Activated CD4-positive, alpha-beta T cell treated with anti-CD3 and anti-CD28 coated beads for 36 hours (primary cell): Measurements from ENCODE around the gene COL5A1. TPM values are rescaled to one million over a fixed set of nuclear protein-coding genes. Genes with fewer than 3 reads are reported as not detected.

Experiments used
- ATAC-seq: fragments of 200-7000 bp; cut with Tn5 transposase; one replicate; pipeline ENCODE4 v1.10.0; 2021; ENCODE audit warnings: mild to moderate bottlenecking, moderate library complexity
- CTCF ChIA-PET: fragments of 350-600 bp; sonication (Branson Sonifier 250); formaldehyde crosslinking; loops from one replicate; lab custom pipeline; 2021; ENCODE audit warnings: antibody characterized with exemption; lab: Charles Lee
- POLR2A ChIA-PET: fragments of 350-600 bp; sonication (Branson Sonifier 250); formaldehyde crosslinking; loops from one replicate; lab custom pipeline; 2021; ENCODE audit warnings: antibody characterized with exemption, inconsistent platforms; lab: Charles Lee
- DNase-seq: peaks from one replicate; pipeline ENCODE4 v3.0.0-alpha.2; 2020
- H3K27ac Mint-ChIP-seq: one replicate; pipeline ENCODE4 v1.8.0; 2021; ENCODE audit warnings: mixed read lengths
- H3K27me3 Mint-ChIP-seq: one replicate; pipeline ENCODE4 v1.8.0; 2021; ENCODE audit warnings: mixed read lengths
- H3K36me3 Mint-ChIP-seq: one replicate; pipeline ENCODE4 v1.8.0; 2021; ENCODE audit warnings: low read depth, mixed read lengths
- H3K4me1 Mint-ChIP-seq: one replicate; pipeline ENCODE4 v1.8.0; 2021; ENCODE audit warnings: mixed read lengths
- H3K4me3 Mint-ChIP-seq: one replicate; pipeline ENCODE4 v1.8.0; 2021; ENCODE audit warnings: mild to moderate bottlenecking, moderate library complexity, mixed read lengths
- H3K9me3 Mint-ChIP-seq: one replicate; pipeline ENCODE4 v1.8.0; 2021; ENCODE audit warnings: low read depth, mixed read lengths
- intact Hi-C, 2 experiments: fragments of 100-400 bp; cut with DNase I in 1 of 2; cut with micrococcal nuclease in 1 of 2; formaldehyde crosslinking; loops; one replicate each; pipeline versions ENCODE4 v1.14.2 to v1.15.1; 2022 to 2024; cut with DNase I, micrococcal nuclease
- total RNA-seq, 2 experiments: library from RNA; stranded (reverse); gene quantifications; one replicate each; pipeline ENCODE4 v1.2.3, GENCODE V29; 2021

Gene COL5A1
- total RNA-seq, 2 experiments from 2014 or later = 0.07 to 0.16 TPM

GRCh38 chr9:134600371-134600770, 41.2 kb upstream of the COL5A1 start:
- H3K36me3 Mint-ChIP-seq = no peaks in the 10 kb centered on the region
- CTCF ChIA-PET = no interaction called here
- no peaks in the 10 kb centered on the region for H3K4me1 Mint-ChIP-seq
- no peak overlapping the region for H3K4me3 Mint-ChIP-seq
- intact Hi-C loops = no loop called here
- no peak for ATAC-seq
- no peak for DNase-seq
- H3K9me3 Mint-ChIP-seq = no peaks in the 10 kb centered on the region
- H3K27me3 Mint-ChIP-seq = no peaks in the 10 kb centered on the region
- POLR2A ChIA-PET = no interaction called here
- H3K27ac Mint-ChIP-seq = no peak overlapping the region

- intact Hi-C loops = no loop called here
- H3K4me1 Mint-ChIP-seq = no peaks in the 10 kb centered on the region
- ATAC-seq (no peak), DNase-seq (no peak)
- H3K9me3 Mint-ChIP-seq = no peaks in the 10 kb centered on the region
- H3K36me3 Mint-ChIP-seq = no peaks in the 10 kb centered on the region
- POLR2A ChIA-PET = no interaction called here
- no peak overlapping the region for H3K4me3 Mint-ChIP-seq
- CTCF ChIA-PET = no interaction called here
- H3K27ac Mint-ChIP-seq = no peak overlapping the region
- H3K27me3 Mint-ChIP-seq = no peaks in the 10 kb centered on the region
These were observed 40.6 kb upstream of the COL5A1 start for GRCh38 chr9:134600836-134601638.

GRCh38 chr9:134601764-134602163, 39.8 kb upstream of the COL5A1 start:
- no peak overlapping the region for H3K27ac Mint-ChIP-seq
- no peaks in the 10 kb centered on the region for H3K9me3 Mint-ChIP-seq
- H3K4me1 Mint-ChIP-seq = no peaks in the 10 kb centered on the region

GRCh38 chr9:134602547-134603362, 38.8 kb upstream of the COL5A1 start:
- ChIA-PET CTCF (interaction anchor here (0.8 kb wide), 1 partner anchor 154 kb away, joined by 4 read pairs; no protein-coding TSS in a partner anchor), POLR2A (no interaction called here)
- ATAC-seq = no peak
- Mint-ChIP-seq H3K4me1 (no peaks in the 10 kb centered on the region), H3K27me3 (peaks cover 2% of the 10 kb centered on the region), H3K36me3 (no peaks in the 10 kb centered on the region), H3K9me3 (no peaks in the 10 kb centered on the region), H3K4me3 (no peak overlapping the region), H3K27ac (no peak overlapping the region)
- no peak for DNase-seq
- intact Hi-C loops = no loop called here

More at GRCh38 chr9:134601764-134602163, 39.8 kb upstream of the COL5A1 start:
- H3K27me3 Mint-ChIP-seq = no peaks in the 10 kb centered on the region
- ChIA-PET POLR2A (no interaction called here), CTCF (interaction anchor here (0.8 kb wide), 1 partner anchor 153 kb away, joined by 4 read pairs; no protein-coding TSS in a partner anchor)
- no peak overlapping the region for H3K4me3 Mint-ChIP-seq
- H3K36me3 Mint-ChIP-seq = no peaks in the 10 kb centered on the region
- intact Hi-C loops = no loop called here
- no peak for DNase-seq
- ATAC-seq = no peak

GRCh38 chr9:134604834-134605233, 36.8 kb upstream of the COL5A1 start:
- ATAC-seq (no peak), DNase-seq (no peak)
- no peaks in the 10 kb centered on the region for H3K4me1 Mint-ChIP-seq
- H3K4me3 Mint-ChIP-seq = no peak overlapping the region
- H3K27me3 Mint-ChIP-seq = peaks cover 6% of the 10 kb centered on the region
- no peak overlapping the region for H3K27ac Mint-ChIP-seq
- intact Hi-C loops = no loop called here
- POLR2A ChIA-PET = no interaction called here
- H3K36me3 Mint-ChIP-seq = no peaks in the 10 kb centered on the region
- no peaks in the 10 kb centered on the region for H3K9me3 Mint-ChIP-seq
- CTCF ChIA-PET = interaction anchor here (0.6 kb wide), 1 partner anchor 432 kb away, joined by 3 read pairs; no protein-coding TSS in a partner anchor

GRCh38 chr9:134605351-134605965, 36.1 kb upstream of the COL5A1 start:
- peak; percentile 1 for DNase-seq
- no peak for ATAC-seq
- Mint-ChIP-seq H3K36me3 (no peaks in the 10 kb centered on the region), H3K27ac (no peak overlapping the region), H3K9me3 (no peaks in the 10 kb centered on the region), H3K4me3 (no peak overlapping the region), H3K4me1 (no peaks in the 10 kb centered on the region), H3K27me3 (peaks cover 9% of the 10 kb centered on the region)
- POLR2A ChIA-PET = no interaction called here
- CTCF ChIA-PET = interaction anchor here (0.6 kb wide), 1 partner anchor 431 kb away, joined by 3 read pairs; no protein-coding TSS in a partner anchor
- intact Hi-C loops = no loop called here

- Mint-ChIP-seq H3K36me3 (no peaks in the 10 kb centered on the region), H3K4me1 (no peaks in the 10 kb centered on the region), H3K27me3 (peaks cover 13% of the 10 kb centered on the region), H3K4me3 (no peak overlapping the region), H3K9me3 (no peaks in the 10 kb centered on the region), H3K27ac (no peak overlapping the region)
- DNase-seq (no peak), ATAC-seq (no peak)
- intact Hi-C loops = no loop called here
- ChIA-PET CTCF (no interaction called here), POLR2A (no interaction called here)
These were observed 35.6 kb upstream of the COL5A1 start for GRCh38 chr9:134605966-134606357.

GRCh38 chr9:134606951-134607731, 34.5 kb upstream of the COL5A1 start:
- intact Hi-C loops = no loop called here
- Mint-ChIP-seq H3K27me3 (peaks cover 15% of the 10 kb centered on the region), H3K4me1 (no peaks in the 10 kb centered on the region), H3K27ac (no peak overlapping the region), H3K4me3 (no peak overlapping the region), H3K9me3 (peaks cover 6% of the 10 kb centered on the region), H3K36me3 (no peaks in the 10 kb centered on the region)
- CTCF ChIA-PET = no interaction called here
- POLR2A ChIA-PET = no interaction called here
- ATAC-seq (no peak), DNase-seq (peak; percentile 37)

GRCh38 chr9:134607971-134608370, 33.6 kb upstream of the COL5A1 start:
- intact Hi-C loops = no loop called here
- Mint-ChIP-seq H3K36me3 (no peaks in the 10 kb centered on the region), H3K4me3 (no peak overlapping the region), H3K27me3 (peaks cover 17% of the 10 kb centered on the region), H3K9me3 (peaks cover 13% of the 10 kb centered on the region), H3K27ac (no peak overlapping the region), H3K4me1 (no peaks in the 10 kb centered on the region)
- DNase-seq (no peak), ATAC-seq (no peak)
- ChIA-PET POLR2A (no interaction called here), CTCF (no interaction called here)

GRCh38 chr9:134611046-134611445, 30.6 kb upstream of the COL5A1 start:
- ATAC-seq (no peak), DNase-seq (no peak)
- Mint-ChIP-seq H3K9me3 (peaks cover 17% of the 10 kb centered on the region), H3K36me3 (no peaks in the 10 kb centered on the region), H3K27ac (no peak overlapping the region), H3K4me3 (no peak overlapping the region), H3K27me3 (peaks cover 17% of the 10 kb centered on the region), H3K4me1 (no peaks in the 10 kb centered on the region)
- intact Hi-C loops = no loop called here
- ChIA-PET POLR2A (no interaction called here), CTCF (no interaction called here)

GRCh38 chr9:134612309-134612708, 29.3 kb upstream of the COL5A1 start:
- no peak overlapping the region for H3K4me3 Mint-ChIP-seq
- CTCF ChIA-PET = no interaction called here
- ATAC-seq (no peak), DNase-seq (no peak)
- peaks cover 16% of the 10 kb centered on the region for H3K27me3 Mint-ChIP-seq
- H3K9me3 Mint-ChIP-seq = peaks cover 17% of the 10 kb centered on the region
- H3K36me3 Mint-ChIP-seq = no peaks in the 10 kb centered on the region
- intact Hi-C loops = no loop called here
- POLR2A ChIA-PET = no interaction called here
- no peaks in the 10 kb centered on the region for H3K4me1 Mint-ChIP-seq
- H3K27ac Mint-ChIP-seq = no peak overlapping the region
